GM18498 (cell line): ENCODE data around the gene KIF27.
"Not testable (repeated sequence)": the region's sequence is repeated elsewhere in the genome, so short reads cannot be mapped to it uniquely, and the experiment has no call there.

Experiments used
- ATAC-seq: cut with Tn5 transposase; IDR thresholded peaks from one replicate; pipeline ENCODE4 v1.9.1; 2021; ENCODE audit warnings: mild to moderate bottlenecking, moderate library complexity; ENCODE audit not compliant: unreplicated experiment

KIF27 gene

DNA sequence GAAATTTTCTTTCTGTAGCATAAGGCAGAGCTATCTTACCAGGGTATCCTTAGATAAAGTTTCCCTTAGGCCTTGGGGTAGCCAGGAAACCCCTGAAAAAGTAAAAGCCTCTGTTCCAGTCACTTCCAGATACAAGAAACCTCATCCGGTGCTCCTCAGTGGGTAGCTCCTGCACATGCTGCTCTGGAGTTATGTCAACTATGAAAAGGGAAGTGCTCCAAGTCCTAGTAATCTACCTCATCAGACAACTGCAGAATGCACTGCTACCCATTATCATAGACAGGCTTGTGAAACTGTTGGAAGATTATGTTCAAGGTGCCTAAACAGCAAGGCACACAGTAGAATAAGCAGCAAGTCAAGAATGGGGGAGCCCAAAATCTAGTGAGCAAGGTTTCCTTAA, 112.0 kb downstream of the KIF27 start:
- ATAC-seq = not testable (repeated sequence)

DNA sequence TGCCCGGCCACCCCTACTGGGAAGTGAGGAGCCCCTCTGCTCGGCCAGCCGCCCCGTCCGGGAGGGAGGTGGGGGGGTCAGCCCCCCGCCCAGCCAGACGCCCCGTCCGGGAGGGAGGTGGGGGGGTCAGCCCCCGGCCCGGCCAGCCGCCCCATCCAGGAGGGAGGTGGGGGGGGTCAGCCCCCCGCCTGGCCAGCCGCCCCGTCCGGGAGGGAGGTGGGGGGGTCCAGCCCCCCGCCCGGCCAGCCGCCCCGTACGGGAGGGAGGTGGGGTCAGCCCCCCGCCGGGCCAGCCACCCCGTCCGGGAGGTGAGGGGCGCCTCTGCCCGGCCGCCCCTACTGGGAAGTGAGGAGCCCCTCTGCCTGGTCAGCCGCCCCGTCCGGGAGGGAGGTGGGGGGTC, 116.8 kb downstream of the KIF27 start:
- ATAC-seq = not testable (repeated sequence)

DNA sequence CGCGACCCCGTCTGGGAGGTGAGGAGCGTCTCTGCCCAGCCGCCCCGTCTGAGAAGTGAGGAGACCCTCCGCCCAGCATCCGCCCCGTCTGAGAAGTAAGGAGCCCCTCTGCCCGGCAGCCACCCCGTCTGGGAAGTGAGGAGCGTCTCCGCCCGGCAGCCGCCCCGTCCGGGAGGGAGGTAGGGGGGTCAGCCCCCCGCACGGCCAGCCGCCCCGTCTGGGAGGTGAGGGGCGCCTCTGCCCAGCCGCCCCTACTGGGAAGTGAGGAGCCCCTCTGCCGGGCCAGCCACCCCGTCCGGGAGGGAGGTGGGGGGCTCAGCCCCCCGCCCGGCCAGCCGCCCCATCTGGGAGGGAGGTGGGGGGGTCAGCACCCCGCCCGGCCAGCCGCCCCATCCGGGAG, 117.3 kb downstream of the KIF27 start:
- ATAC-seq = not testable (repeated sequence)

DNA sequence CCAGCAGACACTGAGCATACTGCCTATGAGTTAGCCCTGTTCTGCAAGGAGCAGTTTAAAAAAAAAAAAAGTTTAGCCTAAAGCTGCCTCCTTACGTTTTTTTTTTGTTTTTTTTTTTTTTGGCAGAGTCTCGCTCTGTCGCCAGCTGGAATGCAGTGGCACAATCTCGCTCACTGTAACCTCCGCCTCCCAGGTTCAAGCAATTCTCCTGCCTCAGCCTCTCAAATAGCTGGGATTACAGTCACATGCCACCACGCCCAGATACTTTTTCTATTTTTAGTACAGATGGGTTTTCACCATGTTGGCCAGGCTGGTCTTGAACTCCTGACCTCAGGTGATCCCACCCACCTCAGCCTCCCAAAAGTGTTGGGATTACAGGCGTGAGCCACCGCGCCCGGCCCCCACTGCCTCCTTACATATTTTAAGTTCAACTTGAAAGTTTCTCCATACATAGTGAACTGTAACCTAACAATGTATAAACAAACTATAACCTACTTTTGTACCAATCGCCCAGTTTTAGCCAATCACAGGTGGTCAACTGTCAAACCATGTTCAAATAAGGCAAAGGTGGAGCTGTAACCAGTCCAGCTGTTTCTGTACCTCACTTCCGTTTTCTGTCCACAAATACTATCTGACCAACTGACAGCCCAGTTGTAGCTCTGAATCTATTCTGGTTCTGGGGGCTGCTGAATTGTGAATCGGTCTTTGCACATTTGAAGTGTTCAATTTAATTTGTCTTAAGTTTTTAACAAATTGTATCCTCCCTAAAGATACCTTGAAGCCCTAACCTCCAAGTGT, 120.8 kb downstream of the KIF27 start:
- ATAC-seq = no peak

DNA sequence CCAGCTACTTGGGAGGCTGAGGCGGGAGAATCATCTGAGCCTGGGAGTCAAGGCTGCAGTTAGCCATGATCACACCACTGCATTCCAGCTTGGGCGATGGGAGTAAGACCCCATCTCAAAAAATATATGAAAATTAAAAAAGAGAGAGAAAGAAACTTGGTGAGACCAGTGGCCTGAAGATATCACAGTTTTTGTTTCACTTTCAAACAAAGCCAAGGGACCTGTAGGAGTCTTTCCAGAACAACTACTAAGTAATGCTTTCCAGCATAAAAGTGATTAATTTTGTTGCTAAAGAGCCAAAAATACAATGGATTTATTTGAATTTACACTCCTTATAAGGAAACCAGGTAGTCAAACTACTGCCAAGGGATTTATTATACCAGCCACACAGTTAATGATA, 127.2 kb downstream of the KIF27 start:
- ATAC-seq = no peak

DNA sequence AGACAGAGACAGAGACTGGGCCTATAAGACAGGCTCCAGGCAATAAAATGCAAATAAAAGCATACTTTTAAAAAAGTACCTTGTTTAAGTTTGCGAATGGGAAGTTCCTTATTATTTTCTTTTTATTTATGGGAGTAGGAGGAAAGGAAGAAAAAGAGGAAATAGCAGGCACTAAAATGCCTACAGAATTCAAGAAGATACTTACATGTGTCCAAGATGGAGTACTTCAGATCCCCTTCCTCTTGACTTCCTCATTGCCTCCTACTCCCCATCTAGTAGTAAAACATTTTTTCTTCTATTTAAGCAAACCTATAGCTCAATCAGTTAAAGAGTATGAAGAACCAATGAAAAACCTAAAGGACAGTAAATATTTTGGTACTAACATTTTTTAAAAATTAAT, 128.5 kb downstream of the KIF27 start:
- no peak for ATAC-seq
